Kidney (tissue), 14 donors: ENCODE results near the gene CNTN4. TPM values are rescaled to one million over a fixed set of nuclear protein-coding genes. Genes with fewer than 3 reads are reported as not detected.
A peak's percentile ranks its signal among the peaks of the same experiment; 100 is the strongest.

Experiments
- DNase-seq, 5 donors: peaks; one replicate each; pipeline ENCODE4 v3.0.0-alpha.2; 2013 to 2020
- FAIRE-seq: peaks from 2 replicates; lab custom pipeline; 2012; peaks lifted over from hg19 to GRCh38; lab: Jason Lieb, UNC
- H3K27ac ChIP-seq, 2 donors: one replicate each; pipeline ENCODE4 v1.7.0; 2013; ENCODE audit warnings: low read depth in 2 of 2, low read length in 2 of 2, inconsistent platforms in 1 of 2
- H3K27me3 ChIP-seq: one replicate; pipeline ENCODE4 v1.7.1; 2013; ENCODE audit warnings: low read length, inconsistent platforms; ENCODE audit not compliant: control insufficient read depth, insufficient read depth
- H3K36me3 ChIP-seq, 3 donors: one replicate each; pipeline versions ENCODE4 v1.7.0 to v1.7.1; 2013; ENCODE audit warnings: low read length in 3 of 3, control low read depth in 1 of 3, inconsistent platforms in 1 of 3; ENCODE audit not compliant: insufficient read depth in 3 of 3, control insufficient read depth in 2 of 3
- H3K4me1 ChIP-seq, 3 donors: one replicate each; pipeline versions ENCODE4 v1.7.0 to v1.7.1; 2013; ENCODE audit warnings: low read length in 3 of 3, inconsistent platforms in 1 of 3, low read depth in 1 of 3; ENCODE audit not compliant: control insufficient read depth in 2 of 3, insufficient read depth in 2 of 3
- H3K4me3 ChIP-seq, 3 donors: one replicate each; pipeline versions ENCODE4 v1.7.0 to v1.8.1; 2013; ENCODE audit warnings: low read length in 3 of 3, control low read depth in 1 of 3, inconsistent platforms in 1 of 3
- H3K9ac ChIP-seq, 3 donors: one replicate each; pipeline versions ENCODE4 v1.7.0 to v1.7.1; 2013; ENCODE audit warnings: low read length in 3 of 3, control low read depth in 1 of 3, inconsistent platforms in 1 of 3
- H3K9me3 ChIP-seq, 3 donors: one replicate each; pipeline versions ENCODE4 v1.7.0 to v1.7.1; 2013; ENCODE audit warnings: low read length in 3 of 3, control low read depth in 1 of 3, inconsistent platforms in 1 of 3; ENCODE audit not compliant: control insufficient read depth in 2 of 3, insufficient read depth in 1 of 3
- intact Hi-C: fragments of 100-400 bp; cut with DNase I; formaldehyde crosslinking; loops from one replicate; pipeline ENCODE4 v1.11.1; 2022
- polyA plus RNA-seq: library from polyadenylated mRNA; stranded (reverse); fragments of 350-450 nt; fragmentation: Illumina TruSeq; extraction: RNeasy Lipid Tissue Mini Kit (QIAGEN cat#74804); gene quantifications from one replicate; pipeline ENCODE4 v1.2.3, GENCODE V29; 2014; ENCODE audit warnings: low read depth, low replicate concordance; ENCODE audit not compliant: insufficient read depth
- total RNA-seq: library from RNA; stranded (reverse); fragmentation: NEBNext Ultra II Directional; extraction: Animal tissue kit (Norgen Biotek cat#: 25700); gene quantifications from one replicate; pipeline ENCODE4 v1.2.1, GENCODE V29; 2021
- TF ChIP-seq, protein P1 (sequence below): IDR thresholded peaks from 3 replicates; pipeline ENCODE4 v1.5.1; 2012; ENCODE audit warnings: mild to moderate bottlenecking, moderate library complexity, borderline replicate concordance; ENCODE audit not compliant: insufficient read depth; ENCODE audit errors: extremely low read depth
- donor health status: control.
- donor health status: control.
- donor health status: control.
- donor health status: control.
- donor health status: control.
- donor health status: DM: yes; HTN: yes; CAD: no.
- donor health status: Normal renal cell carcinoma (clear cell type).

The CNTN4 gene
- total and polyA plus RNA-seq, 2 donors from 2014 or later = 2.2 to 13.4 TPM

- Histone ChIP-seq H3K4me3 (no peak overlapping the region), H3K4me1 (no peaks in the 10 kb centered on the region), H3K27ac (no peak overlapping the region), H3K27me3 (no peaks in the 10 kb centered on the region), H3K9ac (no peak overlapping the region), H3K9me3 (no peaks in the 10 kb centered on the region), H3K36me3 (no peaks in the 10 kb centered on the region)
- TF ChIP-seq, protein P1, sequence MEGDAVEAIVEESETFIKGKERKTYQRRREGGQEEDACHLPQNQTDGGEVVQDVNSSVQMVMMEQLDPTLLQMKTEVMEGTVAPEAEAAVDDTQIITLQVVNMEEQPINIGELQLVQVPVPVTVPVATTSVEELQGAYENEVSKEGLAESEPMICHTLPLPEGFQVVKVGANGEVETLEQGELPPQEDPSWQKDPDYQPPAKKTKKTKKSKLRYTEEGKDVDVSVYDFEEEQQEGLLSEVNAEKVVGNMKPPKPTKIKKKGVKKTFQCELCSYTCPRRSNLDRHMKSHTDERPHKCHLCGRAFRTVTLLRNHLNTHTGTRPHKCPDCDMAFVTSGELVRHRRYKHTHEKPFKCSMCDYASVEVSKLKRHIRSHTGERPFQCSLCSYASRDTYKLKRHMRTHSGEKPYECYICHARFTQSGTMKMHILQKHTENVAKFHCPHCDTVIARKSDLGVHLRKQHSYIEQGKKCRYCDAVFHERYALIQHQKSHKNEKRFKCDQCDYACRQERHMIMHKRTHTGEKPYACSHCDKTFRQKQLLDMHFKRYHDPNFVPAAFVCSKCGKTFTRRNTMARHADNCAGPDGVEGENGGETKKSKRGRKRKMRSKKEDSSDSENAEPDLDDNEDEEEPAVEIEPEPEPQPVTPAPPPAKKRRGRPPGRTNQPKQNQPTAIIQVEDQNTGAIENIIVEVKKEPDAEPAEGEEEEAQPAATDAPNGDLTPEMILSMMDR = no peak
- intact Hi-C loops = no loop called here
- FAIRE-seq (no peak), DNase-seq (peak in 1 of 5 donors; percentile 34)
Measured at GRCh38 chr3:3023111-3023745, 924.6 kb downstream of the CNTN4 start.

DNA sequence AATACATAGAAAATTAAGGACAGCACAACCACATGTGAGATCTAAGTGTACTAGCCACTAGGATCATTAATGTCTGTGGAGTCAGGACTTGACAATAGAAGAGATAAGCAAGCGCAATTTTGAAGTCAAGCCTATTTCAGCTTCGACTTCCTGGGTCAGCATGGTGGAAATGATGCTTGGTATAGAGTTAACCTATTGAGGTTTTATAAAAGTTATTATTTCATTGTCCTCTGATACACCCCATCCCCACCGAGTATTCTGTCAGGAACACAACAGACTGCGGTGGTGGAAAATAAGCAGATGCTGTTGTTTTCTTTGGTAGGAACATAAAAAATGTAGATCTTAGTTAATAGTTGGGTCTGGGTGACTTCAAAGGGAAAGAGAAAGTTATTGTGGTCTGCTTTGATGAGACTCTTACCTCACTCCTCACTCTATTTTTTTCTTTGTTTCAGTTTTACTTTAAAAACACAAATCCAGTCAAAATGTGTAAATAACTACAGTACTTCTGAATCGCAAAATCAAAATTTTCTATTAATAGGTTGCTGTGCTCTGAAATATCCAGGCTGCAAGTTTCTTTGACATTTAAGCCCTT, 929.4 kb downstream of the CNTN4 start:
- intact Hi-C loops = no loop called here
- no peak overlapping the region for H3K4me3 ChIP-seq
- no peaks in the 10 kb centered on the region for H3K36me3 ChIP-seq
- no peaks in the 10 kb centered on the region for H3K27me3 ChIP-seq
- no peak overlapping the region for H3K27ac ChIP-seq
- FAIRE-seq (no peak), DNase-seq (no peak)
- H3K4me1 ChIP-seq = no peaks in the 10 kb centered on the region
- TF ChIP-seq, protein P1 = no peak
- no peaks in the 10 kb centered on the region for H3K9me3 ChIP-seq
- H3K9ac ChIP-seq = no peak overlapping the region

DNA sequence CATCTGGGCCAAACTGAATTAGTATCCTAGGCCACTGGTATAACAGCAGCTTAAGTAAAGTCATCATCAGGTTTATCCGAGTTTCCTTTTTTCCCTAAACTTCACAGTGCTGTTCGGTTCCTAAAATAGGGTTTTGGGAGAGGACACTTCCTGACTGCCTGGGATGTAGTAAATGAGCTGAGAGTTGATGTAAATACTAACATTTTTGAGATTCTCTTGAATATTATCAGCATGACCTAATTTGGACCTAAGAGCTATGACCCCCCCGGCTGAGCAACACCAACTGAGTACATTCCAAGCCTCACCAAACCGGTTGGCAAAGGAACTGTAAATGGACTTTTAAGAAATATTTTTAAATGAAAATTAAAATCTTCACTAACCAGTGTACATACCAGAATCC, 932.7 kb downstream of the CNTN4 start:
- no peaks in the 10 kb centered on the region for H3K9me3 ChIP-seq
- DNase-seq (no peak), FAIRE-seq (no peak)
- H3K27me3 ChIP-seq = no peaks in the 10 kb centered on the region
- no peak overlapping the region for H3K4me3 ChIP-seq
- intact Hi-C loops = no loop called here
- TF ChIP-seq, protein P1 = no peak
- no peaks in the 10 kb centered on the region for H3K4me1 ChIP-seq
- H3K27ac ChIP-seq = no peak overlapping the region
- H3K9ac ChIP-seq = no peak overlapping the region
- no peaks in the 10 kb centered on the region for H3K36me3 ChIP-seq
